Measurements from ENCODE around the gene EEF1AKMT1. TPM values are rescaled to one million over a fixed set of nuclear protein-coding genes. Genes with fewer than 3 reads are reported as not detected.
"Not testable (repeated sequence)": the region's sequence is repeated elsewhere in the genome, so short reads cannot be mapped to it uniquely, and the experiment has no call there.

Gene EEF1AKMT1
- polyA plus RNA-seq, 1 donor = 10.3 TPM

GRCh38 chr13:20689291-20689690, 84.5 kb downstream of the EEF1AKMT1 start:
- no peak for DNase-seq

GRCh38 chr13:20686863-20687579, 86.7 kb downstream of the EEF1AKMT1 start:
- no peak for DNase-seq

GRCh38 chr13:20686167-20686566, 87.6 kb downstream of the EEF1AKMT1 start:
- no peak for DNase-seq

- DNase-seq = no peak
These were observed 88.7 kb downstream of the EEF1AKMT1 start for GRCh38 chr13:20685092-20685491.

GRCh38 chr13:20684546-20684945, 89.2 kb downstream of the EEF1AKMT1 start:
- no peak for DNase-seq

GRCh38 chr13:20684041-20684440, 89.7 kb downstream of the EEF1AKMT1 start:
- DNase-seq = no peak

- no peak for DNase-seq
These were observed 91.7 kb downstream of the EEF1AKMT1 start for GRCh38 chr13:20682061-20682460.

- DNase-seq = not testable (repeated sequence)
These were observed 92.3 kb downstream of the EEF1AKMT1 start for GRCh38 chr13:20681481-20681880.

- no peak for DNase-seq
These were observed 93.2 kb downstream of the EEF1AKMT1 start for GRCh38 chr13:20680416-20681080.

GRCh38 chr13:20679879-20680278, 93.9 kb downstream of the EEF1AKMT1 start:
- DNase-seq = no peak

Other genes with a start within 250 kb of the EEF1AKMT1 start
- 24.1 TPM for gene CRYL1, start 248.1 kb downstream of the EEF1AKMT1 start, polyA plus RNA-seq (ENCODE audit: insufficient read length)
- 14.1 TPM for gene IFT88, start 206.8 kb downstream of the EEF1AKMT1 start, polyA plus RNA-seq (ENCODE audit: insufficient read length)
- 18.2 TPM for gene IL17D, start 70.3 kb downstream of the EEF1AKMT1 start, polyA plus RNA-seq (ENCODE audit: insufficient read length)
- 18.8 TPM for gene XPO4, start 128.8 kb upstream of the EEF1AKMT1 start, polyA plus RNA-seq (ENCODE audit: insufficient read length)

Measured in hindlimb muscle (tissue), 1 donor.